Activated CD4-positive, alpha-beta T cell treated with anti-CD3 and anti-CD28 coated beads for 4 hours (primary cell): ENCODE measurements around the gene CSNK2A1.

Experiments used
- DNase-seq, 2 donors: peaks; one replicate each; pipeline ENCODE4 v3.0.0-alpha.2; 2020

Gene CSNK2A1

DNA sequence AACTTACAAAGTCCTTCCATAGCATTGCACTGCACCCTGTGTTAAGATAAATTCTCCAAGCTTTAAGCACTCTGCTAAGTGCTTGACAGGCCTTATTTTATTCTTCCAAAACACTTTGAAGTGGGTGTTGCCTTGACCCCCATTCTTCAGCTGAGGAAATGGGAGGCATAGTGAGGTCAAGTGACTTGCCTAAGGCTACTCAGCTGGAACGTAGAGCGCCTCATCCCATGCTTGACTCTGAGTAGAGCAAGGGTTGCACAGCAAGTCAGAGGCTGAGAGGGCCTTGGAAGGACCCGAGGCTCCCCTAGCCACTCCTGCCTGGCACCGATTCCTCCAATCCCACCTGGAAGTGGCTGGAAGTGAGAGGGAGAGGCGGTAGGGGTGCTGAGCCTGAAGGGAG lies 19.6 kb upstream of the CSNK2A1 start:
- no peak for DNase-seq

DNA sequence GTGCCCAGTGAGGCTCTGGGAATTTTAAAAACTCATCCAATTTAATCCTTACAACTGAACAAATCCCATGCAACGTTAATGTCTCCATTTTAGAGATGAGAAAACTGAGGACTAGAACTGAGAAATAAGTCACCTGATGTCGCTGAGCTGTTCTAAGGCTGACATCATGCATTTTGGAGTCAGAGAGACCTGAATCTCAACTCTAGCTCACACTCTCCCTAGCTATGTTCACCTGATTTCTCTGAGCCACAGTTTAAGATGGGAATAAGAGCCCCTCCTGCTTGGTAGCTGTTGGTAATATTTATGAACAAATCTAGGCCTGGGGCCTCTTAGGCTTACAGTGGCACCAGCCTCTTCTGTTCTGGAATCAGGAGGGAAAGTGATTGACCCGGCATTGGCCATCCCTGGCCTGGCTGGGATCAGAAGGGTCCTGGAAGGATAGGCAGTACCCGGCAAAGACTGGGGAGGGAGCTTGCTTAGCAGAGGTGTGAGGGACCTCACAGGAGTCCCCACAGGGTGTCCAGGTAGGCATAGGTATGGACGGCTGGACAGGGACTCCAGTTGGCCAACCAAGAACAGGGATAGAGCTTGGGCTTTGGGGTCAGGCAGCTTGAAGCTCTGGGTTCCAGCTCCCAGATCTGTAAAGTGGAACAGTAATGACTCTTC lies 18.8 kb upstream of the CSNK2A1 start:
- no peak for DNase-seq

DNA sequence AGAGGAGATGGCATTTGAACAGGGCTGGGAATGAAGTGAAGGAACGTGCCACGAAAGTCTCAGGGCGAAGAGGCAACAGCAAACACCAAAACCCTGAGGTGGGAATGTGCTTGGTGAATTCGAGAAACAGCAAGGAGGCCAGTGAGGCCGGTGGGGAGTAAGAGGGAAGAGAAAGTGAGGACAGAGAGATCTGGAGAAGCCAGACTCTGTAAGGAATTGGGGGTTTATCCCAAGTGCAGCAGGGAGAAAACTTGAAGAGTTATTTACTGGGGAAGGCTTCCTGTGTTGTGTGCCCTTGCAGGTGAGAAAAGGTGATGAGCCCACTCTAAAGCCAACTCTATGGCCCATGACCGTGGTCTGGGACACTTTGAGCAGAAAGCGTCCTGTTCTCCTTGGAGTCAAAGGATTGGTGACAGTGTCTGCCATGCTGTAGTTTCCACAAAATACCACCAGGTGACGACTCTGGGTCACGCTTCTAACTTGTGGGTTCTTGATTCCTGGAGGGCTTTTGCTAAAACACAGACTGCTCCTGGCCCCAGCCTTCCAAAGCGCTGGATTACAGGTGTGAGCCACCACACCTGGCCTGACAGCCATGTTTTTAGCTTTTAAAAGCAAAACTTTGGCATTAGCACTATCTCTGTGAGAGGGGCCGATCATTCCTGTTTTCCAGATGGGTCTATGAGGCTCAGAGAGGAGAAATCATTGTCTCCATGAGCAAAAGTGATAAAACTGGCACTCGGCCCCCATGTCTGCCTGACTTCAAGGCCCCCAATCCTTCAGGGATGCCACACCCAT lies 18.0 kb upstream of the CSNK2A1 start:
- peak; percentile 8 to 35 for DNase-seq

DNA sequence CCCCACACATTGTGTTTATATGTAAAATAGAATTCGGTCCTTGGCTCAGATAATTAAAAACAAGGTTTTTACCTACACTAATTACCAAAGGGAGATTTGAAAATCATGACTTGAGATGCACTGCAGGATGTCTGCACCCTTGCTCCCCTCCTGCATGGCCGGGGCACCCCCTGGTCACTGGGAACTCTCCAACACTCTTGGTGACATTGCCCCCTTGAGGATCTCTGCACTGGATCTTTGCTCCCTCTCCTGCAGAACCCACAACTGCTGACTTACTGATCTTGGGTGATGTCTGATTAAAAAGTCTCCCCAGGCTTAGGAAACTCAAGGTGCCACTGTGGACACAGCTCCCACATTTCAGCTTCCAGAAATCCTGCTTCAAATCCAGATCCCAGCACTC lies 17.1 kb upstream of the CSNK2A1 start:
- DNase-seq: no peak

DNA sequence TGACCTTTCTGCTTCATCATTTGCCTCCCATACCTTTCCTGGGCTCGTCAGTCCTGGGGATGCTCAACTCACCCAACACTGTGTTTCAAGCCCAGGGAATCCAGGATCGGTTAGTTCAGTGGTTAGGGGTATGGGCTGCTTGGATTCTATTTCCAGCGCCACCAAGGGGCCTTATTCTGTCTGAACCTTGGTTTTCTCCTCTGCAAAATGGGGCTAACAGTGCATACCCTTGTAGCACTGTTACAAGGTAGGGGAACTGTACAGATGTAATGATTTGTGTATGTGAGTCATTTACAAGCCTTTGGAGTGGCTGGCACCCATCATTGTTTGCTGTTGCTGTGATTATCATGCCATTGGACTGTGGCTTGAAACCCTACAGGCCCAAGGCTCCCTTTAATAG lies 14.5 kb upstream of the CSNK2A1 start:
- no peak for DNase-seq

DNA sequence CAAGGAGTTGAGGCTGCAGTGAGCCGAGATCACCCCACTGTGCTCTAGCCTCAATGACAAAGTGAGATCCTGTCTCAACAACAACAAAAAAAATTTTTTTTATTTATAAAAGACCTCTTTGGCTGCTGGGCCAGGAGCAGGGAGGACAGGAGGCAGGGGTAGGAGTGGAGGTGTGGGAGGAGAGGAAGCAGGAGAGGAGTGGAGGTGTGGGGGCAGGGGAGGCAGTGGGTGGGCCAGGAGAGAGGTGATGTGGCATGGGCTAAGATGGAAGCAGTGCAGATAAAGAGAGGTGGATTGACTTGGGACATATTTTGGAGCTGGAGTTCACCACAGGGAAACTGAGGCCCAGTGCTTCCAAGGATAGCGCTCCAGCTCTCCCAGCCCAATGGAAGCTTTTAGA lies 13.4 kb upstream of the CSNK2A1 start:
- DNase-seq: no peak

DNA sequence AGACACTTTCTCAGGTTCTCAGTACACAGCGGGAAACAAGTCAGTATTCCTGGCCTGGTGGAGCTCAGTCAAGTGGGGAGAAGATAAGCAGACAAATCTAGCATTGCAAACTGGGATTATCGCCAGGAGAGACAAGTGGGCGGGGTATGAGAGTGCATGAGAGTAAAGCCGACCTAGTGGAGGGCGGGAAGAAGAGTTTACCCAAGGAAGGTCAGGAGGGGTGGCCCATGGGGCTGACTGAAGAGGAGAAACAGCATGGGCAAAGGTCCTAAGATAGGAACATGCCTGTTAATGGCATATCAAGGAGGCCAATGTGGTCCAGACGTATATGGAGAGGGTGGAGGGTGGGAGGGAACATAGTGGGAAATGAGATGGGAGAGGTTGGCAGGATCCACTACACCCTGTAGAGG lies 12.4 kb upstream of the CSNK2A1 start:
- DNase-seq: no peak

DNA sequence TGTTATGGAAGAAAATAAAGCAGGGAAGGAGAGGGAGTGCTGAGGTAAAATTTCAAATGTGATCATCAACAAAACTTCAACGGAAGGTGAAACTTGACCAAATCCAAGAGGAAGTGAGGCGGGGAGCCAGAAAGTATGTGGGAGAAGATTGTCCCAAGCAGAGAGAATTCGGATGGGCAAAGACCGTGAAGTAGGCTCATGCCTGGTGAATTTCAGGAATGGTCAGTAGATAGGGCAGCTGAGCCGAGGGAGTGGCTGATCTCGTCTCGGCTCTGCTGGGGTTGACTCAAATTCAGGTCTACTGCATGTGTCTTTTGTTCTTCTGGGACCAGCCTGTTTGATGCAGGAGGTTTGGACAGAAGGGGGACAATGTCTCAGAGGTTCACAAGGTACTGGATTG lies 7.0 kb upstream of the CSNK2A1 start:
- no peak for DNase-seq

DNA sequence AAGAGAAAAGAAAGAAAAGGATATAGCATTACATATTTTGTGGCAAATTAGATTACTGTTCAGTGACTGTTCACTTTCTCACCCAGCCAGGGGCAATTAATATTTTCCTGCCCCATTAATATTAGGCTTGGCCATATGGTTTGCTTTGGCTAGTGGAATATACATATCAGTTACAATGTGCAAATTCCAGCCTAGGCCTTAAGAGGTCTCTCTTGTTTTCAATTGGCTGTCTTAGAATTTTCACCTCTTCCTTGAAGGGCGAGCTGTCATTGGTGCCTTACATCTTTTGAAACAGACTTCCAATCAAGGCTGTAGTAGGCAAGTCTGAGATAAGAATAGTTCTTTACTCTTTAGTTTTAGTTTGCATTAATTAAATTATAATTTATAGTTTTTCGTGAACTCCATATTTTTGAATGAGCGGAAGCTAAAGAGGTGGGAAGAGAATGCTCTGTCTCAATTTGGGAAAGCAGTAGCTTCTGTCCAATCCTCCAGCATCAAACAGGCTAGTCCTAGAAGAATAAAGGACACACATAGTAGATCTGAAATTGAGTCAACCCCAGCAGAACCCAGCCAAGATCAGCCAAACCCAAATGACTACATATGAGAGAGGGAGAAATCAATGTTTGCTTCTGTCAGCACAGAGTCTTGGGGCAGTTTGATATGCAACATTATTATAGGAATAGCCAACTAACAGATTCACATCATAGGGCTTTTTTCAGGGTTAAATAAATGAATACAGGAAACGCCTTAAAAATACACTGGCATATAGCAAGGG lies 6.3 kb upstream of the CSNK2A1 start:
- DNase-seq: no peak

DNA sequence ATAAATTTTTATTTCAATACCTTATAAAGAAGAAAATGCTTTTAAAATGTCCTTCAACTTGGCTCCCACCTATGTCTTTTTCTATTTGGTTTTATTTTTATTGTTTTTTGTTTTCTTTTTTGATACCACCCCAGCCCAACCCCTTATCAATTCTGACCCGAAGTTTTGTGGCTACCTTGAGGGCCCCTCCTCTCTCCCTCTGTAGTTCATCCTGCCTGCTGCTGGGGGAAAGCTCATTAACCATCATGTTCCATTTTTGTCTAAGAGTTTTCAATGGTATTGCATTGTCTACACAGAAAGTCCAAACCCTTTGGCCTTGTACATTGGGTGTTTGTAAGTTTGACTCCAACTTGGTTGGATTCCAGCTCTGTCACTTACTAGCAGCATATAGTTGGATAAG lies 5.3 kb upstream of the CSNK2A1 start:
- no peak for DNase-seq

DNA sequence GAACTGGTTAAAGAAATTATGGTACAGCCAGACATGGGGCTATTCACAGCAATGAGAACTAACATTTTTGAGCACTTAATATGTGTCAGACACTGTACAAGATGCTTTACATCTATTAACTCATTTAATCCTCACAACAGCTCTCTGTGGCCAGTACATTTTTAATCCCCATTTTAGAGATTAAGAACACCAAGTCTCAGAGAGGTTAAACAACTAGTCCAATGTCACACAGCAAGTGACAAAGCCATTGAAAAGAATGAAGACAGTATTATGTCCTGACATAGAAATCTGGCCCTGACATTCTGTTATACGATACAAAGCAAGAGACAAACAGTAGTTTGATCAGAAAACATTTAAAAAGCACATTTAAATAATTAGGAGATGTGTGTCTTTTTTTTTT lies 3.8 kb upstream of the CSNK2A1 start:
- DNase-seq: no peak

DNA sequence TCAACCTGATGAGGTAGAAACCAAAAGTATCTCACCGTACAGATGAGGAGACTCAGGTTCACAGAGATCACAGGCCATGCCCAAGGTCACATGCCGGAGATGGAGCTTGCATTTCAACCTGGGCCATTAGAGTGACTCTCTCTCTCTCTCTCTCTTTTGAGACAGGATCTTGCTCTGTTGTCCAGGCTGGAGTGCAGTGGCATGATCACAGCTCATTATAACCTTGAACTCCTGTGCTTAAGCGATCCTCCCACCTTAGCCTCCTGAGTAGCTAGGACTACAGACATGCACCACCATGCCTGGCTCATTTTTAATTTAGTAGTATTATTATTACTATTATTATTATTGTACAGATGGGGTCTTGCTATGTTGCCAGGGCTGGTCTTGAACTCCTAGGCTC lies 2.8 kb upstream of the CSNK2A1 start:
- no peak for DNase-seq

DNA sequence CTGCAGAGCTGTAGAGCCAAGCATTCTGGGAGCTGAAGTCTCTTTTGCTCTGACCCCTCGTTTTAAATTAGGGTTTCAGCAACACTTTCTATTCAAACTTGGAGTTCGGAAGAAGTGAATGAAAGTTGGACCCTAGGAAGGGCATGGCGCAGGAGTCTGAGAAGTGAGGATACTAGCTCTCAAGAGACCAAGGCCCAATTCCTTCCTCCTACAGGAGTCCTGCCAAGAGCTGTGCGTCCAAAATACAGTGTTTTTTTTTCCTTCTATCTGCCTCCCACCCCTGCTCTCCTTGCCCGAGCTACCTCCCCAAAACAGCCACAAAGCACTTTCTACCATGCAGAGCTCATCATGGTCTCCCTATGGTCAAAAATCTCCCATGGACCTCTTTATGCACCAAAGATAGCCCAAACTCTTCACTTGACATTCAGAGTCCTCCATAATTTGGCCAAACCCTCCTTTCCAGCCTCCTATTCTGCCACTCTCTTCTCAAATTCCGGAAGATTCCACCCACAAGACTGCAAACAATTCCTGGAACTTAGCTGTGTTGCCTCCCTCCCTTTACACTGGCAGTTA lies 649 bp upstream of the CSNK2A1 start:
- DNase-seq: no peak

DNA sequence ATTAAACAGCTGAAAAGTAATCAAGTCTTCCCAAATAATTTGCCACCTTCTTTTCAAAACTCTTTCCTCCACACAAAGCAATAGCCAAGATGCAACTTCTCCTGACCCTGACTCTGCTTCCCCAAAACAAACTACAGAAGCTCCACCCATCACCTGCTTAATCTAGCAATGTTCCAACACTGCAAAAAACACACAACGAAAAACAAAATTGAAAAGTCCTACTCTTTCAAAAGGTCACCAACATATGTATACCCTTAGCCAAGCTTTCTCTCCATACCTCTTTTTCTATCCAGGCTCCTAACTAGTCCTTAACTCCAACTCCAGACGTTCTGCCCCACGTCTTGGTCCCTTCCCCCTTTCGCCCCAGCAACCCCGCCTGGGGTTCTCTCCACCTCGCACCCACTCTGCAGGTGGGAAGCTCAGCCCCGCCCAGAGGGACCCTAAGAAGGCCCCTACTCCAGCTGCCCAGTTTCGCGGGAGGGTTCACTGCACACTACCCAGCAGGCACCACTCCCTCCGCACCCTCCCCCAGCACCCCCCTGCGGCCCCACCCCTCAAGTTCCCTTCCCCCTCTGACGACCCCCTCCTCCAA lies 717 bp downstream of the CSNK2A1 start:
- DNase-seq: peak in 1 of 2 donors; percentile 22

DNA sequence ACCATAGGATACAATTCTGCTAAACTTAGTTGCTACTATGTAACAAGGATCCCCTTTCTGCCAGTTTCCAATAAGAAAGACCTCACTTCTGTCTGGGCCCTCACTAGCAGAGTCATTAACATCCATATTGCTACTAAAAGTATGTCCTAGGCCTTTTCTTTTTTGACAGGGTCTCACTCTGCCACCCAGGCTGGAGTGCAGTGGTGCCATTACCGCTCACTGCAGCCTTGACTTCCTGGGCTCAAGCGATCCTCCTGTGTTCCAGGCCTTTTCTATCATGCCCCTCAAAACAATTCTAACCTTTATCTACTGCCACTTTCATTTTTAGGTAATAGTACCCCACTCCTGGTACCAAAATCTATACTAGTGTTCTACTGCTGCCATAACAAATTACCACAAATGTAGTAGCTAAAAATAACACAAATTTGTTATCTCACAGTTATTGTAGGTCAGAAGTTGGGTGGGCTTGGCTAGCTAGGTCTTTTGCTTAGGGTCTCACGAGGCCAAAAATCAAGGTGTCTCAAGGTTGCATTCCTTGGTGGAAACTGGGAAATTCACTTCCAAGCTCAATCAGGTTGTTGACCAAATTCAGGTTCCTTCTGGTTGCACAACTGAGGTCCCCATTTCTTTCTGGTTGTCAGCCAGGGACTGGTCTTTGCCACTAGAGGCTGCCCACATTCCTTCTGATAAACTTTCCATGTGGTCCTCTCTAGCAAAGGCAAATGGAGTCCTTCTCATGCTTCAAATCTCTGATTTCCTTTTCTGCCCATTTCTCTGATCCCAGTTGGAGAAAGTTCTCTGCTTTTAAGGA lies 3.0 kb downstream of the CSNK2A1 start:
- no peak for DNase-seq

DNA sequence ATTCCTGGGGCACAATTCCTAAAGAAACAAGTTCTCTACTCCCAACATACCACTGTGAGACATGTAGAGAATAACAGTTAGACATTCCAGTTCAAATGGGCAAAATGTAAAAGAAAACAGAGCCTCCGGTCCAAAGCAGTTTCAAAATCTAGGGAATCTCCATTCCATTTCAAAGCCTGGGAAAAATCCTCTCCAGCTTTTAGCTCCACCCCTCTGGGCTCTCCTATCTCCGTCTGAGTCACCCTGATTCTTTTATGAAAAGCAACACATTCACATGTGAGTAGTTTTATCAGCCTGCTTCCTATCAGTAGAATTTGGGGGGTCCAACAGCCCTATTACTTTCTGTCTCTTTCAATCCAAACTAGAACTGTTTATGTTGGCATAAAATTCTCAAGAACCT lies 3.7 kb downstream of the CSNK2A1 start:
- no peak for DNase-seq

DNA sequence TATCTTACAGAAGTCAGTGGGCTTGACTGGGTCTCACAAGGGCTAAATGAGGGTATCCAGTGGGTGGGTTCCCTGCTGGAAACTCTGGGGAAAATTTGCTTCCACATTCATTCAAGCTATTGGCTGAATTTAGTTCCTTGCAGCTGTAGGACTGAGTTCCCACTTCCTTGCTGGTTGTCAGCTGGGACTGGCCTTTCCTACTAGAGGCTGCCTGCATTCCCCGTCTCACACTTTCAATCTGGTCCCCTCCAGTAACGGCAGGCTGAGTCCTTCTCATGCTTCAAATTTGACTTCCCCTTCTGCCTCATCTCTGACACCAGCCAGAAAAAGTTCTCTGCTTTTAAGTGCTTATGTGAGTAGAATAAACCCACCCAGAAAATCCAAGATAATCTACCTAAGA lies 4.4 kb downstream of the CSNK2A1 start:
- DNase-seq: no peak

DNA sequence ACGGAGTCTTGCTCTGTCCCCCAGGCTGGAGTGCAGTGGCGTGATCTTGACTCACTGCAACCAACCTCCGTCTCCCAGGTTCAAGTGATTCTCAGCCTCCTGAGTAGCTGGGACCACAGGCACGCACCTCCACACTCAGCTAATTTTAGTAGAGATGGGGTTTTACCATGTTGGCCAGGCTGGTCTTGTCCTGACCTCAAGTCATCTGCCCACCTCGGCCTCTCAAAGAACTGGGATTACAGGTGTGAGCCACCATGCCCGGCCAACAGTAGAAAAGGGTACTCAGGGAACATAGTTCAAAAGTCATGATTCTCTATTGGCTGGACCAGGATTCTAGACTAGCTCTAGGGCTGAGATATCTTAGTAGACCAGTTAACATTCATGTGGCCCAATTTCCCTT lies 5.6 kb downstream of the CSNK2A1 start:
- DNase-seq: no peak

DNA sequence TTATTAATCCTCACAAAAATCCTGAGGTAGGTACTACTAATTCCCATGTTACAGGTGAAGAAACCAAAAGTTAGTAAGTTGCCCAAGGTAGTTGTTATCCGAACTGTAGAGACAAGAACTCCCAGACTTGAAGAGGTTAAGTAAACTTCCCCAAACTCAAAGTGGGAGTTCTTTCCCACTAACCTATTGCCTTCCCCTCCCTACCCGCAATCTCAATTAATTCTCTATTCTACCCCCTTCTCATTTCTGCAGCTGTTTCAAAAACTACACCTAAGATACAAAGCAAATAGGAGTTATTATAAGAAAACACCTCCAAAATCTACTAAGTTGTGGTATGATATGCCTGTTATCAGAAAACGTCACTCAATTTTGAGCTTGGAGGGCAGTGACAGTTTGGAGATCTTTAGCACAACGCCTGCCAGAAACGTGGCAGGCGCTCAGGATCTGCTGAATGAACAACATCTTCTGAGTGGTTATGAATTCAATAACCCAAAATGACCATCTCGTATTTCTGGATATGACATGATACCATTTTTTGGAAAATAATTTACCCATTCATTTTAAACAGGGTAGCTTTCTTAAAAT lies 7.1 kb downstream of the CSNK2A1 start:
- no peak for DNase-seq

DNA sequence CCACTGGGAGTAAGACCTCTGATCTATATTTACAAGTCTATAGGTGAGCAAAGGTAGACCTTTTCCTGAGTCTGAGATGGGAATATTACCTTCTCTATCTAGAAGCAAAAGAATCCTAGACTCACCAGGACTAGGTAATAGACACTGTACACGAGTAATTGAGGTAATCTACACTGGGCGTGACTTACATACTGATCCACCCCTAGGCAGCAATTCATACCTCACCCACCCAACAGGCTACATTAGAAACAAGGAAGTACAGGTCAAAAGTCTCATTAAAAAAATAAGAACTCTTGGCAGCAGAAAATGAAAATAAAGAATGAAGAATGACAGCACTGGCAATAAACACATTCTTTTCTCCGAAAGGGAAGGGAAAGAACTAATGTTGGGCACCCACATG lies 7.6 kb downstream of the CSNK2A1 start:
- no peak for DNase-seq

DNA sequence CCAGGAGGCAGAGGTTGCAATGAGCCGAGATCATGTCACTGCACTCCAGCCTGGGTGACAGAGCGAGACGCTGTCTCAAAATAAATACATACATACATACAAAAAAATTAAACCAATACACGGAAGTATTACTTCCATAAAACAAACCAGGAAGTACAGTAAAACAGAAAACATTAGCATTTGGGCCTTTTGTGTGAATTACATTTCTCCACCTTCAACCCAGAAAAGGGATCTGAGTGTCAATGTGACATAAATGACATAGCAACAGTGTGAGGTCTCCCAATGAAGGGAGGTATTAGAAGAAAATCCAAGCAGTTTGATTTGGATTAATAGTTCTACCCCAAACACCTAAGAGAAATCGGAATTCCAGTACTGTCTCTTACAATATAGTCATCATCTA lies 10.1 kb downstream of the CSNK2A1 start:
- DNase-seq: no peak

DNA sequence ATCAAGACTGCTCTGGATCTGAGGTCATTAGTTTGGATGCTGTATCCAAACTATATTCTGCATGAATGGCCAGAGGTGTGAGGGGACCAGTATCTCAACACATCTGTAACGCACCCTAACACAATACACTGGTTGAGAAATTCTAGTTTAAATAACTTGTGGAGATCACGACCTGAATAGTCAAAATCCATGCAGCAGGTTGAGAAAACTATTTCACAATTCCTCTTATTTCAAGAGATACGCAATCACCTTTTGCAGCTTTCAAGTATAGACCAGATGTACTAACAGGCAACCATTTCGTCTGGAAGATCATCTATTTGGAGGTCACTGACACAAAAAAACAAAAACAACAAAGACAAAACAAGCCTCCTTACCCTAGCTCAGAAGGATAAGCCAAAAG lies 11.1 kb downstream of the CSNK2A1 start:
- DNase-seq: no peak
